Cardiac muscle cell (in vitro differentiated cells and primary cell): ENCODE results near the gene SOD3. TPM values are rescaled to one million over a fixed set of nuclear protein-coding genes. Genes with fewer than 3 reads are reported as not detected.

Source experiments
- DNase-seq, 2 donors: peaks; one replicate each; pipeline versions ENCODE4 v3.0.0 to v3.0.0-alpha.2; 2010 to 2017; ENCODE audit warnings: low read depth in 1 of 2, low spot score in 1 of 2
- H3K27ac ChIP-seq: fragments of 200-600 bp; sonication (generic); 2 replicates; pipeline ENCODE4 v1.5.1; 2016
- H3K27me3 ChIP-seq: fragments of 200-600 bp; sonication (generic); 2 replicates; pipeline ENCODE4 v1.6.0; 2016; ENCODE audit warnings: control low read depth
- H3K36me3 ChIP-seq: fragments of 200-600 bp; sonication (generic); 2 replicates; pipeline ENCODE4 v1.5.1; 2016; ENCODE audit warnings: control low read depth
- H3K4me1 ChIP-seq: fragments of 200-600 bp; sonication (generic); 2 replicates; pipeline ENCODE4 v1.8.1; 2017; ENCODE audit warnings: low read depth, mild to moderate bottlenecking, mixed run types
- H3K4me3 ChIP-seq: fragments of 200-600 bp; sonication (generic); 2 replicates; pipeline ENCODE4 v1.5.1; 2016; ENCODE audit warnings: mild to moderate bottlenecking
- H3K9me3 ChIP-seq: fragments of 200-600 bp; sonication (generic); 2 replicates; pipeline ENCODE4 v1.5.1; 2017; ENCODE audit warnings: low read depth, mild to moderate bottlenecking, control low read depth
- CTCF ChIP-seq: IDR thresholded peaks from 2 replicates; pipeline ENCODE4 v1.5.1; 2012; ENCODE audit warnings: low read depth, mild to moderate bottlenecking, low read length
- polyA plus RNA-seq: library from polyadenylated mRNA; unstranded; fragments of >200 nt; fragmentation: Nextera tagmentation; extraction: Ambion mirVana; gene quantifications from 2 replicates; pipeline ENCODE4 v1.2.1, GENCODE V29; 2016
- total RNA-seq: library from RNA; depleted of rRNA; stranded (reverse); fragments of >200 nt; gene quantifications from 2 replicates; pipeline ENCODE4 v1.2.3, GENCODE V29; 2016

The SOD3 gene
- total and polyA plus RNA-seq, 2 experiments from 2014 or later = 30.2 to 31.0 TPM

GRCh38 chr4:24816797-24817196, 21.4 kb downstream of the SOD3 start:
- H3K36me3 ChIP-seq = no peaks in the 10 kb centered on the region
- DNase-seq = no peak
- no peak for TF ChIP-seq CTCF
- no peaks in the 10 kb centered on the region for H3K27me3 ChIP-seq
- H3K27ac ChIP-seq = no peak overlapping the region
- H3K9me3 ChIP-seq = no peaks in the 10 kb centered on the region
- H3K4me1 ChIP-seq = no peaks in the 10 kb centered on the region
- no peak overlapping the region for H3K4me3 ChIP-seq

GRCh38 chr4:24820541-24820940, 25.2 kb downstream of the SOD3 start:
- Histone ChIP-seq H3K4me3 (no peak overlapping the region), H3K36me3 (no peaks in the 10 kb centered on the region), H3K27me3 (no peaks in the 10 kb centered on the region), H3K27ac (no peak overlapping the region), H3K9me3 (no peaks in the 10 kb centered on the region), H3K4me1 (no peaks in the 10 kb centered on the region)
- DNase-seq = no peak
- TF ChIP-seq CTCF = no peak

GRCh38 chr4:24824720-24825119, 29.3 kb downstream of the SOD3 start:
- peak in 1 of 2 donors; percentile 3 for DNase-seq
- Histone ChIP-seq H3K27me3 (no peaks in the 10 kb centered on the region), H3K36me3 (no peaks in the 10 kb centered on the region), H3K4me1 (no peaks in the 10 kb centered on the region), H3K9me3 (no peaks in the 10 kb centered on the region), H3K4me3 (no peak overlapping the region), H3K27ac (no peak overlapping the region)
- TF ChIP-seq CTCF = no peak

GRCh38 chr4:24831637-24832036, 36.3 kb downstream of the SOD3 start:
- no peak for DNase-seq
- Histone ChIP-seq H3K4me3 (no peak overlapping the region), H3K27me3 (no peaks in the 10 kb centered on the region), H3K4me1 (no peaks in the 10 kb centered on the region), H3K27ac (no peak overlapping the region), H3K36me3 (no peaks in the 10 kb centered on the region), H3K9me3 (no peaks in the 10 kb centered on the region)
- TF ChIP-seq CTCF = no peak

- H3K27ac ChIP-seq = no peak overlapping the region
- H3K36me3 ChIP-seq = no peaks in the 10 kb centered on the region
- no peak for DNase-seq
- H3K4me3 ChIP-seq = no peak overlapping the region
- no peaks in the 10 kb centered on the region for H3K9me3 ChIP-seq
- no peak for TF ChIP-seq CTCF
- H3K27me3 ChIP-seq = no peaks in the 10 kb centered on the region
- H3K4me1 ChIP-seq = no peaks in the 10 kb centered on the region
These were observed 40.3 kb downstream of the SOD3 start for GRCh38 chr4:24835696-24836095.
